DMS53 (cell line): Measurements from ENCODE around the gene SOX5.
A peak's percentile ranks its signal among the peaks of the same experiment; 100 is the strongest.

ENCODE experiments used
- DNase-seq: peaks from one replicate; lab custom pipeline; 2025; lab: John Stamatoyannopoulos, UW

Gene SOX5

DNA sequence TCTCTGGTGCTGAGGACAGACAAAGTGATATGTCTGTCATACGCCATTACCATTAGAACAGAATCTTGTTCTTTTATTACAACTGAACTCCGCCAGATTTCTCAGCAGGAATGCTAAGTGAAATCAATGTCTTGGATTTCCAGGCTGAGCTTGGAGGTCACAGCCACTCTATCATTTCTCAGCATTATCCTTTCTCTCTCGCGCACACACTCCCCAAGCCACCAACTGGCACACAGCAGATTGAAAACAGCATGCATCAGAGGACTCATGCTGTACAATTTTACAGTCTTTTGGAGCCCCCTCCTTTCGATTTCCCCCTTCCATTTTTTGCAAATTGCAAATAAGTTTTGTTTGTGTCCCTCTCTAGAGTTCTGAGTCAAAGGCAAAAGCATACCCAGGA is 348.6 kb downstream of the SOX5 start:
- no peak for DNase-seq

DNA sequence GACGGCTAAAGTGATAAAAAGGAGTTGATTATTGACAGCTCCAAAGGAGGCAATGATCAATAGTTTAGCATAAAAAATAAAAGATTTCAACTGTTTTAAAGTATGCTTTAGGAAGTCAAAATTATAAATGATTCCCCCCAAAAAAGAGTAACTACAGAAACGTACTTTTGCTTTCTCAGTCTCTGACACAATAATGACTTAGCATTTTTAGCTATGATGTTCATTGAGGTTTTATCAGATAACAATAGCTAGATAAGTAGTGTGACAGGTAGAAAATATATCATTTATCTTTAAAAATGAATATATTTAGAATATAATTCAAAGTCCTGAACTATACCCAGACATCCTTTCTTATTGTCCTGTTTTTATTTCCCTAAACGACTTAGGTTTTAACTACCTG is 352.9 kb downstream of the SOX5 start:
- DNase-seq: no peak

DNA sequence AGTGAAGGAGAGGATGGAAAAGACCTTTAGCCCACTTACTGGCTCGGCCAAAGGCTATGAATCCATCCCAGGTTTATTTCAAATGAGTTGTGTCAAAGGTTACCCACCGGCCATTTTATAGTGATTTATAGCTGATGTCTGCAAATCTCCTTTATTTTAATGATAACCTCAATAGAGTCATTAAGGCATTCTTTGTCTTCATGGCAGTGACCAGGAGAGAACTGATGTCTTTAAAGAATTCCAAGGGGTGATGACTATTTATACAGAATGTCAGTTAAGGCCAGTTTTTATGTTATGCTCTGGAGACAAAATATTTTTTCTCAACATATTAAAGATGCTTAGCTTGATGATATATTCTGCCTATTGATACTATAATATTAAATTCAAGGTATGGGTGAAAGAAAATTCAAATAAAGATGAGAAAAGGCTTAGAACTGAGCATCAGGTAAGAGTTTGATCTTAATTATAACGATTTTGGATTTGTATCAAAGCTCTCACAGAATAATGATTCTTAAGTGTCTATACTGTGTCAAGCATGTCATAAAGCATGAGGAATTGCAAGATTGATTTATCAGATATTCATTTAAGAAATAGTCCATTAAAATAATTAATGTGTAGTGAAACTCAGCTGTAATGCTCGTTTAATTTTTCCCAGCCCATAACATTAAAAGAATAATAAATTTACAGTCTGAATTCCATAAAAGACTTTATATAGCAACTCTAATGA is 361.5 kb downstream of the SOX5 start:
- DNase-seq: no peak

DNA sequence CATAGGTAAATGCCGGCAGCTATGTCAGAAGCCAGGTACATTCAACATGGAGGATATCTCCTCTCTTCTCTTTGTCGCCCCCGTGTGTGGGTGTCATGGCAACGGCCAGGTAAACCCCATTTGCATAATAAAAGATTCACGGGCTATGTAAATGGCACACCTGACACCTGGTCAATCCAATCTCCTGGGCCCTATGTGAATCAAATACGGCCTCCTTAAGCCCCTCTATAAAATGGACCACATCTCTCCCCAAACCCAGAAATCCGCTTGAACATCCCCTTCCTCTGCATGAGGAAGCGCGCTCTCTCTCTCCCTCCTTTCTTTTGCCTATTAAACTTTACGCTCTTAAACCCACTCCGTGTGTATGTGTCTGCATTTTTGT is 363.7 kb downstream of the SOX5 start:
- peak; percentile 96 for DNase-seq

GRCh38 chr12:23585156-23585781 is 364.2 kb downstream of the SOX5 start:
- no peak for DNase-seq

- DNase-seq: no peak
These were observed 367.6 kb downstream of the SOX5 start for GRCh38 chr12:23581913-23582312.

DNA sequence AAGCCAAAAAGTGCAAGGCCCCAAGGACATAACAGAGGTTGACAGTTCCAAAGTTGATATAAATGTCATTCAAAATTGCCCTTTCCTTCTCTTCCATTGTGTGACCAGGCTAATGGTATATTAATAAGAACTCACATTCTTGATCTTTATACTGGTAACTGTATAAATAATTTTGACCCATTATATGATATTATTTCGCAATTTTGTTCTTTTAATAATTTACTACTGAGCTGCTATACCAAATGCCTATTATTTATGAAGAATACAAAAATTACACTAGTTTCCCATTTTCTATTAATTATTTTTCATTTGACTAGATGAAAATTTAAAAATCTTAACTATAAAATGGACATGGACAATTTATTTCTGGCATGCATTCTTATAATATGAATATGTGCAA is 370.2 kb downstream of the SOX5 start:
- no peak for DNase-seq

GRCh38 chr12:23576372-23576771 is 373.1 kb downstream of the SOX5 start:
- DNase-seq: no peak

DNA sequence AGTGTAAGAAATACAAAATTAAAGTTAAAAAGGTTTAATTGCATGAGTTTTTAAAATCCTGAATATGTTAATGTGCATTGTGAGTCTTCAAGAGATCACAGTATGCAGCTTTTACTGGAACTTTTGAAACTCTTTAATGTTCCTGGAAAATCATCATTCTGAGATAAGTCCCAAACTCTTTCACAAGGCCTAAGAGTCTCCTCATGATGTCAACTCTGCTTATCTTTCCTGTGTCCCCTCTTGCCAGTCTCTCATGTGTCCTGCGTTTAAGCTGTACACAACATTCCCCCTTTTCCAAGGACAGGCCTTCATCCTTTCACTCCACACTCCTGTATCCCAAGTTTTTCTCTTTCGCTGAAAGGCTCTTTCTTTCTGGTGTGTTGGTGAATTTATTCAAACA is 380.1 kb downstream of the SOX5 start:
- DNase-seq: no peak

DNA sequence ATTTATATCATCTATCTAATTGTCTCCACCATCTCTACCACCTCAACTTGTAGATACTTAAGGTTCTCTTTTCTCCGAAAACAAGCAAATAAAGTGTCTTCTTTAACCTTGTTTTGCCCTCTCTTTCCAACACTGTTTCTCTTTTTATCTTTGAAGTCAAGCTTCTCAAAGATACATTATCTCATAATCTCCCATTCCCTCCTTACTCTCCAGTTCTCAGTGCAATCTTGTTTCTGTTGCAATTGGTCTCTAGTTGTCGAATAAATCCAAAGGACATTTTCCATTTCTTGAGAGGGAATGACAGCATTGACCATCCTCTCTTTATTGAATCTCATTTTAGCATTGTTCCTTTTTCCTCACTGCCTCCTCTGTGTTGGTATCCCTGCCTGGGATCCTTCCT is 383.3 kb downstream of the SOX5 start:
- DNase-seq: no peak

- DNase-seq: no peak
These were observed 384.9 kb downstream of the SOX5 start for GRCh38 chr12:23564451-23565152.

DNA sequence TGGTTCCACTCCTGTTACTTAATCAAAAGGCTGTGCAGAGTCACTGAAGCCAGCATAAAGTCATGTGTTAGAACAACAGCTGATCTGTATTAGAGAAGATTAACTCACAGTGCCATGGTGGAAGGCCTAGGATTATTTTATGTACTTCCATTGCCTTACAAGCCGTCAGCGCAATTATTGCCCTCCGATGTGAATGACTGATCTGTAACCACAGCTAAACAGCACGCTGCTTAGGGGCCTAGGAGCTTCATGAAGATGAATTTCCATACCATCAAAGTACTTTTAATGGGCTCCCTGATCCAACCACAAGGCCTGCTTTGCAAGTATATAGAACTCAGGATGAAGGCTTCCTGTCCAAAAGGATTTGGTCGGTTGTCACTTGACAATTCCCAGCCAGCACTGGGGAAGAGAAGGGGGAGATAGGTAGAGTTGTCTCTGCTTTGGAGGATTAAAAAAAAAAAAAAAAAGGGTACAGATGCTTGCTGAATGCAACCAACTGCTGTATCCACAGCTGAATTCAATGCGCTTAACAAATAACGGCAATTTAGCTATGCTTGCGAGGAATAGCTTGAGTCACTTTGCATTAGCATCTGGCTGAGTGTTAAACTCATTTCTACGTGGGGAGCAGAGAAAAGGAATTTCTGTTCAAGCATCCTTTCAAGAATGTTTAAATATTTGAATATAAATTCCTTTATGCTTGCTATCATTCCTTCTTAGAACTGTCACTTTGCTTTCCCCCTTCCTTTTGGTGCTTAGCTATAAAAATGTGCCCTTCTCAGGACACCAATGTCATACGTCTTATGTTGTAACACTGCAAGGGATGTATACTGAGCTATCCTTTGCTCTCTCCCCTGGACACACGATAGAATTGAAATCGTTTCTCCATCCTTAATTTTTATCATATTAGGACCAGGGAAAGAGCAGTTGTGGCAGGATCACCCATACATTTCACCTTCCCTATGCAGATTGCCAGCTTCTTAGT is 387.8 kb downstream of the SOX5 start:
- DNase-seq: no peak

DNA sequence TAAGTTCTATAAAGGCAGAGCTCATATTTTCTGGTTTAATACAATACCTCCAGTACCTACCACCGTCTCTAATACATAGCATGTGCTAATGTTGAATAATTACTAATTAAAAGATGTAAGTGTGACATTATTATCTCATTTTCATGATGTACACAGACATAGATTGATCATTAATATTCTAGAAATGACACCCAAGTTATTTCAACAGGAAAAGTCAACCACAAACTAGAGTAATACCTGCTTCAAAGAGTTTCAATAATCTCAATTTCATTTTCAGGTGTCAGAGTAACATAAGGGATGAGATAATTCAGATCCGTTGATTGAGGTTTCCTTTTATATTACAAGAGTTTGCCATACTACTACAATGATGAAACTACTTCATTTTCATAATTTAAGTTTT is 388.9 kb downstream of the SOX5 start:
- DNase-seq: no peak

GRCh38 chr12:23559268-23559753 is 390.2 kb downstream of the SOX5 start:
- DNase-seq: no peak

DNA sequence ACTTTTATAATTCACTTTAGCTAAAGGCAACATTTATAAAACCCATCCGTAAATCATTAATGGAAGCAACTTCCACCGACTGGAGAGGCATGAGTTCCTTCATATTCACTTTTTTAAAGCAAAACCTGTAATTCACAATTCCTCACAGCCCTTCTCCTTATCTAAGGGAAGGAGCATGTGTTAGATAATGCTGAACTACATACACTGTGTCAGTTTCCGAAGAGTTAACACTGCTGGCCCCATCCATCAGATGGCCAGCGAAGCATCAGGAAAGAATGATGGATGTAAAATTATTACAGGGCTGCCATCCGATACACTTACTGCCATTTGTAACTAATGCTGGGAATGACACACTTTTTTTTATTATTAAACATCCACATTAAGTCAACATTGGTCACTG is 392.8 kb downstream of the SOX5 start:
- no peak for DNase-seq

DNA sequence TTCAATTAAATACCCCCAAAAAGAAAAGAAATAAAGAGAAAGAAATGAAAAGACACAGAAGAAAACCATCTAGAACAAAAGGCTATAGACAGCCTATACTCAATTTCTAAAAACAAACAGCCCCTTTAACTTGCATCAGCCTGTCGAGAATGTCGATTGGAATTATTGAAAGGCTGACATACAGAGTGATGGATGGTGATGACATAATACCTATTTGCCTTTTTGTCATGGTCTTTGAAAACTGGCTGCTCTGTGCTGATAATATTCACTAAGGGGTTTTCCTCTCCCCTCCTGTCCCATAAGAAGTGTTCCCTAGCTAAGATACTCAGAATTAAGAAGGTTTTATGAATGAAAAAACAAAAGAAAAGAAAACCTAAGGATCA is 393.7 kb downstream of the SOX5 start:
- DNase-seq: peak; percentile 92

- DNase-seq: peak; percentile 78
These were observed 394.2 kb downstream of the SOX5 start for GRCh38 chr12:23555180-23555824.

DNA sequence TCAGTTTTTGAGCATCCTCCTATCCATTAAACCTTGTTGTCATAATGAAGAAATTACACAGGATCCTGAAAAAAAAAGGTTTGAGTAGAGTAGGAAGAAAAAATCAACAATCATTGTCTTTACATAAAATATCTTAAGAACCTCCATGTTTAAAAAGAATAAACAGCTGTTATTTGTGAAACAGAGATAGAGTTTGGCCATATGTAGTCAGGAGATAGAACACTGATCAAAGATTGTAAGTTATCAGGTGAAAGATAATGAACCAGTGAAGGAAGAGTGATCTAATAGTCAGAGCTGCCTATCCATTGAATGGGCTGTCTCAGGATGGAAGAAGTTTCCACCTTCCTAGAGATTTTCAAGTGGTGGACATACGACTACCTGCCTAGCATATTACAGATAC is 397.1 kb downstream of the SOX5 start:
- no peak for DNase-seq

DNA sequence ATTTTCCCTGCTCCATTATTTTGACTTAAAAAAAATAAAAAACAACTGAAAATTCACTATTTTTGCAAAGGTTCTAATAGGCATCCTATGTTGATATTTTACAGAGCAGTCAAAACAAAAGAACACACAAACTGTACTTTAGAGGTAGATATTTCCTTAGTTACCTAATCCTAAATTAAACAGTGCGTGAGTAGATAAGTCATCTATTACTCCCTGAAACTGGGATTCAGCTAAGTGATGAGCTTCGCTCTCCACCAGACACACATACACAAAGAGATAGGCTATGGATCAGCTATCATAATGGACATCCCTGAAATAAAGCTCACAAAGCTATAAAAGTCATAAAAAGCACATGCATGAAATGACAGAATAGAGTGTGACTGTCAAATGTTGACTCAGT is 398.7 kb downstream of the SOX5 start:
- DNase-seq: peak; percentile 100

DNA sequence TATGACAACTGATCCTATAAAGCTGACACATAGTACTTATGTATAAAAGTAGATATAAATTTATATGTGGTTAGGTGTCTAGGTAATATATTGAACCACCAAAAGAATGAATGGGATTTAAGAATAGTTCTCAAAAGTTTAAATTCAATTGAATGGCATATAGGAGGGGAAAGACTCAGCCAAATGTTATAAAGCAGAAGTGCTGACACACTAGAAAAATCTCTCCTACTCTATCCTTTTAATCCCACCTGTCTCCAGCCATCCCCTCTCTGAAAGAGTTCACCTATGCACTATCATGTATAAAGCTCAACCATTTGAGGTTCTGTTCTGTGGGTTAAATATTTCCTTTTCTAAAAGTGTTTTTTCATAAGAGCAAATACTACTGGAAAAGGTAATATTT is 400.7 kb downstream of the SOX5 start:
- no peak for DNase-seq

DNA sequence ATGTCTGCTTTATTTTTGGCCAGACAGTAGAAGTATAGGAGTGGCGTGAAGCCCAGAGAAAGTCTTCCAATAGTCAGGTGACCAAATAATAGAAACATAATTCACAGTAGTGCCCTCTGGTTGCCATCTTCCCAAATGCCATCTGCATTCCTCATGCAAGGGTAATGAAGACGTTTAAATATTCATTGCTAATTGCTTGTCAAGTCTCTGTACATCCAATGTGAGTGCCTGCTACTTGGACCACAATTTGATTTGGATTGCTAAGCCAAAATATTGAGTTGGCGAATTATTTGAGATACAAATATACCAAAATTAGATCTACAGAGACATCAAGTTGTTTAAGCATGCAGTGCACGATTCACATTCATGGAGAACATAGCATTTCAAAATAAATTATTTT is 402.7 kb downstream of the SOX5 start:
- no peak for DNase-seq

DNA sequence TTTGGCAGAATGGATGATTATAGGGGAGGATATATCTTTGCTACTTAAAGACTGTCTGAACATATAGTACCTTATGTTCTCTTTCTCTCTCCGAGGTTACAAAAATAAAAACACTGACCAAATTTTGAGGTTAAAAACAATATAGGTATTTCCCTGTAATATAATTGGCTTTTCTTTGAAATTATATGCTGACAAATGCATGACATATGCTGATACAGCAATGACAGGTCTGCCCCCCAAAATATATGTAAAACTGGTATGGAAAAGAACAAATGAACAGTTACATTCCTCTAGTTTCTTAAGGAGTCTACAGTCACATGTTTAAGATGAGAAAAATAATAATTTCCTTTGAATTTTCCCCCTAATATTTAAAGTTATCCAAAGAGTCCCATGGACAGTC is 405.7 kb downstream of the SOX5 start:
- DNase-seq: no peak
